Testis (tissue), 3 donors: ENCODE data around the gene ERC1. TPM values are rescaled to one million over a fixed set of nuclear protein-coding genes. Genes with fewer than 3 reads are reported as not detected.
A peak's percentile ranks its signal among the peaks of the same experiment; 100 is the strongest.

Experiments used
- DNase-seq: peaks from one replicate; pipeline ENCODE4 v3.0.0-alpha.2; 2019
- H3K27ac ChIP-seq, 2 donors: fragments of 200-600 bp; sonication (generic); one replicate each; pipeline ENCODE4 v1.5.1; 2019
- H3K27me3 ChIP-seq: fragments of 200-600 bp; sonication (generic); one replicate; pipeline ENCODE4 v1.5.1; 2019
- H3K36me3 ChIP-seq: fragments of 200-600 bp; sonication (generic); one replicate; pipeline ENCODE4 v1.5.1; 2017; ENCODE audit warnings: low read depth; ENCODE audit errors: missing control alignments
- H3K4me1 ChIP-seq: fragments of 200-600 bp; sonication (generic); one replicate; pipeline ENCODE4 v1.5.1; 2019
- H3K4me3 ChIP-seq, 2 donors: fragments of 200-600 bp; sonication (generic); one replicate each; pipeline ENCODE4 v1.5.1; 2017 to 2019
- H3K9me3 ChIP-seq: fragments of 200-600 bp; sonication (generic); one replicate; pipeline ENCODE4 v1.5.1; 2017
- CTCF ChIP-seq, 3 experiments: fragments of 450-650 bp in 2 of 3; fragments of 200-600 bp in 1 of 3; sonication (generic) in 1 of 3; IDR thresholded peaks; one replicate each; pipeline ENCODE4 v1.5.1; 2016 to 2019; ENCODE audit warnings: antibody characterized with exemption in 3 of 3, mild to moderate bottlenecking in 2 of 3, moderate library complexity in 1 of 3
- POLR2A ChIP-seq: fragments of 450-650 bp; IDR thresholded peaks from one replicate; pipeline ENCODE4 v1.6.1; 2017; ENCODE audit warnings: antibody characterized with exemption, mild to moderate bottlenecking, moderate library complexity
- WGBS, 2 donors: methylation state at CpG; one replicate each; pipeline ENCODE4 v1.1.5; 2018; 5-methylcytosine and 5-hydroxymethylcytosine counted together
- intact Hi-C: fragments of 100-400 bp; cut with DNase I; formaldehyde crosslinking; loops from one replicate; pipeline ENCODE4 v1.15.1; 2023; ENCODE audit warnings: low total_unique reads
- polyA plus RNA-seq: library from polyadenylated mRNA; stranded (reverse); fragments of 350-450 nt; fragmentation: Illumina TruSeq; extraction: RNeasy Lipid Tissue Mini Kit (QIAGEN cat#74804); gene quantifications from one replicate; pipeline ENCODE4 v1.2.3, GENCODE V29; 2014; ENCODE audit warnings: low read depth, low replicate concordance; ENCODE audit not compliant: insufficient read depth
- total RNA-seq, 2 donors: library from RNA; depleted of rRNA; stranded (reverse); fragments of >200 nt; gene quantifications; one replicate each; pipeline ENCODE4 v1.2.3, GENCODE V29; 2016

The ERC1 gene
- total and polyA plus RNA-seq, 3 donors from 2014 or later: 25.8 to 109 (median 106) TPM

GRCh38 chr12:1473418-1473817, 482.4 kb downstream of the ERC1 start:
- Histone ChIP-seq H3K9me3 (no peaks in the 10 kb centered on the region), H3K4me3 (no peak overlapping the region), H3K27me3 (no peaks in the 10 kb centered on the region), H3K27ac (peak overlapping the region in 1 of 2 donors; percentile 18), H3K4me1 (peaks cover 19% of the 10 kb centered on the region), H3K36me3 (no peaks in the 10 kb centered on the region)
- no peak for TF ChIP-seq POLR2A
- TF ChIP-seq CTCF (IDR thresholded peaks at IDR 0.05): no peak
- WGBS, 2 donors: 77% methylated on average over 7 of the region's 7 CpGs
- DNase-seq: no peak
- intact Hi-C loops: no loop called here

- Histone ChIP-seq H3K27ac (peak overlapping the region in 1 of 2 donors; percentile 18), H3K36me3 (no peaks in the 10 kb centered on the region), H3K27me3 (no peaks in the 10 kb centered on the region), H3K4me1 (peaks cover 17% of the 10 kb centered on the region), H3K4me3 (no peak overlapping the region), H3K9me3 (no peaks in the 10 kb centered on the region)
- TF ChIP-seq POLR2A: no peak
- no peak for TF ChIP-seq CTCF (IDR thresholded peaks at IDR 0.05)
- intact Hi-C loops: no loop called here
- 49 to 54% methylated on average over 5 of the region's 5 CpGs for WGBS, 2 donors
- no peak for DNase-seq
These were observed 483.1 kb downstream of the ERC1 start for GRCh38 chr12:1474041-1474573.

GRCh38 chr12:1474574-1475153, 483.6 kb downstream of the ERC1 start:
- intact Hi-C loops: no loop called here

GRCh38 chr12:1479645-1480044, 488.6 kb downstream of the ERC1 start:
- intact Hi-C loops: no loop called here
- Histone ChIP-seq H3K4me3 (no peak overlapping the region), H3K4me1 (peaks cover 4% of the 10 kb centered on the region), H3K27ac (no peak overlapping the region), H3K36me3 (no peaks in the 10 kb centered on the region), H3K27me3 (no peaks in the 10 kb centered on the region), H3K9me3 (no peaks in the 10 kb centered on the region)
- DNase-seq: no peak
- TF ChIP-seq CTCF (IDR thresholded peaks at IDR 0.05) (no peak), POLR2A (no peak)
- WGBS, 2 donors: 91 to 92% methylated on average over 11 of the region's 11 CpGs

More at GRCh38 chr12:1474574-1475153, 483.6 kb downstream of the ERC1 start:
- Histone ChIP-seq H3K4me3 (no peak overlapping the region), H3K27me3 (no peaks in the 10 kb centered on the region), H3K27ac (peak overlapping the region in 1 of 2 donors; percentile 18), H3K4me1 (peaks cover 13% of the 10 kb centered on the region), H3K9me3 (no peaks in the 10 kb centered on the region), H3K36me3 (no peaks in the 10 kb centered on the region)
- TF ChIP-seq POLR2A: no peak
- no peak for TF ChIP-seq CTCF (IDR thresholded peaks at IDR 0.05)
- no peak for DNase-seq
- WGBS, 2 donors: 39 to 59% methylated on average over 10 of the region's 10 CpGs

GRCh38 chr12:1481326-1481725, 490.3 kb downstream of the ERC1 start:
- H3K27ac ChIP-seq: no peak overlapping the region
- WGBS, 2 donors: 53 to 56% methylated on average over 5 of the region's 5 CpGs
- intact Hi-C loops: no loop called here

More at GRCh38 chr12:1481326-1481725, 490.3 kb downstream of the ERC1 start:
- H3K27me3 ChIP-seq: no peaks in the 10 kb centered on the region
- no peaks in the 10 kb centered on the region for H3K36me3 ChIP-seq
- TF ChIP-seq POLR2A (no peak), CTCF (IDR thresholded peaks at IDR 0.05) (no peak)
- H3K4me3 ChIP-seq: no peak overlapping the region
- no peaks in the 10 kb centered on the region for H3K9me3 ChIP-seq
- peaks cover 4% of the 10 kb centered on the region for H3K4me1 ChIP-seq
- no peak for DNase-seq
